Right lobe of liver (tissue), 4 donors: ENCODE data around the gene RUVBL1.

Experiments
- POLR2A ChIP-seq: fragments of 450-650 bp; IDR thresholded peaks from one replicate; pipeline ENCODE4 v1.6.1; 2017; ENCODE audit warnings: antibody characterized with exemption, mild to moderate bottlenecking
- TF ChIP-seq, protein P1 (sequence below), 4 donors: fragments of 200-600 bp in 3 of 4; fragments of 450-650 bp in 1 of 4; IDR thresholded peaks; one replicate each; pipeline versions ENCODE4 v1.5.1 to v1.8.0; 2016 to 2022; ENCODE audit warnings: antibody characterized with exemption in 4 of 4, mild to moderate bottlenecking in 2 of 4
- donor health status: DM: no; HTN: no; CAD: no.
- donor health status: DM: no; HTN: no; CAD: no.
- donor health status: DM: no; HTN: yes; CAD: no.

DNA sequence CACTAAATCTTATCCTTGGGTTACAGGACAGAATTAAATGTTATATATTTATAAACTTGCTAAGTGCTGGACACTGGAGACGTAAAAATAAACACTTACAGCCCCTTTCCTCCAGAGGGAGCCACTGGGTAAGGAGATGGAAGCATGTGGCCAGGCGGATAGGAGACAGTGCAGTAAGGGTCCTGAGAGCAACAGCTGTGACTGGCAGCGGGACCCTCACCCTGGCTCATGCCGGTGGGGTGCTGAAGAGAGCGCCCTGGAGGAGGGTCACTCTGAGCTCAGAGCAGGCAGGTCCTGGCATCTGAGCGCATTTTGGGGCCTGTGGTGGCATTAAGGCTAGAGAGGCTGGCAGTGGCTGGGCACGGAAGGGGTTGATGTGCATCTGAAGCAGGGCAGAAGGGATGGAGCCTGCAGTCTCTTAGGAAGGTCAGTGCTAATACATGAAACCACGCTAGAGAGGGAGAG is 55.4 kb downstream of the RUVBL1 start:
- TF ChIP-seq, protein P1, sequence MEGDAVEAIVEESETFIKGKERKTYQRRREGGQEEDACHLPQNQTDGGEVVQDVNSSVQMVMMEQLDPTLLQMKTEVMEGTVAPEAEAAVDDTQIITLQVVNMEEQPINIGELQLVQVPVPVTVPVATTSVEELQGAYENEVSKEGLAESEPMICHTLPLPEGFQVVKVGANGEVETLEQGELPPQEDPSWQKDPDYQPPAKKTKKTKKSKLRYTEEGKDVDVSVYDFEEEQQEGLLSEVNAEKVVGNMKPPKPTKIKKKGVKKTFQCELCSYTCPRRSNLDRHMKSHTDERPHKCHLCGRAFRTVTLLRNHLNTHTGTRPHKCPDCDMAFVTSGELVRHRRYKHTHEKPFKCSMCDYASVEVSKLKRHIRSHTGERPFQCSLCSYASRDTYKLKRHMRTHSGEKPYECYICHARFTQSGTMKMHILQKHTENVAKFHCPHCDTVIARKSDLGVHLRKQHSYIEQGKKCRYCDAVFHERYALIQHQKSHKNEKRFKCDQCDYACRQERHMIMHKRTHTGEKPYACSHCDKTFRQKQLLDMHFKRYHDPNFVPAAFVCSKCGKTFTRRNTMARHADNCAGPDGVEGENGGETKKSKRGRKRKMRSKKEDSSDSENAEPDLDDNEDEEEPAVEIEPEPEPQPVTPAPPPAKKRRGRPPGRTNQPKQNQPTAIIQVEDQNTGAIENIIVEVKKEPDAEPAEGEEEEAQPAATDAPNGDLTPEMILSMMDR (IDR thresholded peaks at IDR 0.05), result peak; percentile 33 to 53 (median 44)
- TF ChIP-seq POLR2A, result no peak
